Peyer's patch (tissue), 4 donors: ENCODE data around the gene KATNBL1.

Experiments
- POLR2A ChIP-seq, 2 donors: fragments of 450-650 bp; IDR thresholded peaks; one replicate each; pipeline ENCODE4 v1.5.1; 2017; ENCODE audit warnings: antibody characterized with exemption in 2 of 2, mild to moderate bottlenecking in 2 of 2, moderate library complexity in 2 of 2
- TF ChIP-seq, protein P1 (sequence below), 6 experiments: fragments of 450-650 bp in 4 of 6; fragments of 200-600 bp in 2 of 6; sonication (generic) in 1 of 6; IDR thresholded peaks; one replicate each; pipeline ENCODE4 v1.5.1; 2017 to 2019; ENCODE audit warnings: antibody characterized with exemption in 6 of 6, mild to moderate bottlenecking in 3 of 6, moderate library complexity in 1 of 6

DNA sequence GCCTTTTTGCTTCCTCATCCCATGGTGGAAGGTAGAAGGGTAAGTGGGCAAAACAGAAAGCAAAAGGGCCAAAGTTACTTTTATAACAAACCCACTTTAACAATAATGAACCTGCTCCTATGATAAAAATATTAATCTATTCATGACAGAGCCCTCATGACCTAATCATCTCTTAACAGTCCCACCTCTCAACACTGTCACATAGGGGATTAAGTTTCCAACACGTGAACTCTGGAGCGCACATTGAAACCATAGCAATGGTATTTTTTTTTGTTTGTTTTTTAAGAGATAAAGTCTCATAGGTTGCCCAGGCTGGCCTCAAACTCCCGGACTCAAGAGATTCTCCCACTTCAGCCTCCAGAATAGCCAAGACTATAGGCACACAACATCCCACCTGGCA lies 30.7 kb downstream of the KATNBL1 start:
- TF ChIP-seq, protein P1, sequence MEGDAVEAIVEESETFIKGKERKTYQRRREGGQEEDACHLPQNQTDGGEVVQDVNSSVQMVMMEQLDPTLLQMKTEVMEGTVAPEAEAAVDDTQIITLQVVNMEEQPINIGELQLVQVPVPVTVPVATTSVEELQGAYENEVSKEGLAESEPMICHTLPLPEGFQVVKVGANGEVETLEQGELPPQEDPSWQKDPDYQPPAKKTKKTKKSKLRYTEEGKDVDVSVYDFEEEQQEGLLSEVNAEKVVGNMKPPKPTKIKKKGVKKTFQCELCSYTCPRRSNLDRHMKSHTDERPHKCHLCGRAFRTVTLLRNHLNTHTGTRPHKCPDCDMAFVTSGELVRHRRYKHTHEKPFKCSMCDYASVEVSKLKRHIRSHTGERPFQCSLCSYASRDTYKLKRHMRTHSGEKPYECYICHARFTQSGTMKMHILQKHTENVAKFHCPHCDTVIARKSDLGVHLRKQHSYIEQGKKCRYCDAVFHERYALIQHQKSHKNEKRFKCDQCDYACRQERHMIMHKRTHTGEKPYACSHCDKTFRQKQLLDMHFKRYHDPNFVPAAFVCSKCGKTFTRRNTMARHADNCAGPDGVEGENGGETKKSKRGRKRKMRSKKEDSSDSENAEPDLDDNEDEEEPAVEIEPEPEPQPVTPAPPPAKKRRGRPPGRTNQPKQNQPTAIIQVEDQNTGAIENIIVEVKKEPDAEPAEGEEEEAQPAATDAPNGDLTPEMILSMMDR (IDR thresholded peaks at IDR 0.05), result no peak
- TF ChIP-seq POLR2A (IDR thresholded peaks at IDR 0.05), result no peak
